Muscle of leg (tissue), 11 donors: ENCODE data around the gene TPCN1. TPM values are rescaled to one million over a fixed set of nuclear protein-coding genes. Genes with fewer than 3 reads are reported as not detected.

Experiments used
- DNase-seq: peaks from one replicate; pipeline ENCODE4 v3.0.0; 2013
- H3K27ac ChIP-seq: one replicate; pipeline ENCODE4 v1.5.1; 2013; ENCODE audit warnings: mild to moderate bottlenecking, low read length, control low read depth
- H3K27me3 ChIP-seq: one replicate; pipeline ENCODE4 v1.6.1; 2013; ENCODE audit warnings: low read length; ENCODE audit not compliant: control insufficient read depth, insufficient read depth
- H3K36me3 ChIP-seq: one replicate; pipeline ENCODE4 v1.6.1; 2013; ENCODE audit warnings: low read length; ENCODE audit not compliant: control insufficient read depth, insufficient read depth
- H3K4me1 ChIP-seq: one replicate; pipeline ENCODE4 v1.6.1; 2013; ENCODE audit warnings: low read length; ENCODE audit not compliant: control insufficient read depth, insufficient read depth
- H3K4me3 ChIP-seq: one replicate; pipeline ENCODE4 v1.5.1; 2013; ENCODE audit warnings: low read length, control low read depth
- H3K9me3 ChIP-seq: replicated peaks from 2 replicates; pipeline ENCODE4 v1.6.1; 2013; ENCODE audit warnings: low read depth, low read length; ENCODE audit not compliant: control insufficient read depth
- WGBS: methylation state at CpG from one replicate; pipeline ENCODE4 v1.1.5; 2013; ENCODE audit warnings: missing lambda C conversion rate; ENCODE audit not compliant: insufficient coverage; 5-methylcytosine and 5-hydroxymethylcytosine counted together
- polyA plus RNA-seq, 8 donors: library from polyadenylated mRNA; unstranded; fragments of 120-200 nt; gene quantifications; one replicate each; pipeline versions ENCODE4 v1.2.1 to v1.2.3, GENCODE V29; 2013; ENCODE audit warnings: inconsistent platforms in 1 of 8, low replicate concordance in 1 of 8; ENCODE audit not compliant: insufficient read length in 8 of 8, insufficient read depth in 1 of 8
- total RNA-seq: library from RNA; stranded (reverse); fragments of 120-200 nt; gene quantifications from one replicate; pipeline ENCODE4 v1.2.4, GENCODE V29; 2013

TPCN1 gene
- total and polyA plus RNA-seq, 9 donors = 17.1 to 46.1 (median 31.4) TPM

DNA sequence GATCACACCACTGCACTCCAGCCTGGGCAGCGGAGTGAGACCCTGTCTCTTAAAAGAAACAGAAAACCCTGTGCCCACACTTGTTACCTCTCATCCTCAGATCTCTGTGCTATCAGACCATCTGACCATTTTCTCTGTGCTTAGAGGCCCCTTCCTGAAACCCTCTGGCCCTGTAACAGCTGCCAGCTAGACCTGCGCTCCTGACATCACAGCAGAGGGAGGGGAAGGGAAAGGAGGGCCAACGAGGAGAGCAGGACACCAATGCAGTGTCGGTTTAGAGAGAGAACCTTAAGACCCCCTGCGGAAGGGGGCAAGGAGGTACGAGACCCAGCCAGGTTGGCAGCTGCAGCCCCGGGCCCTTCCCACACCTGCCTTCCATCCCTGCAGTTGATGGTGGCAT lies 71.3 kb downstream of the TPCN1 start:
- H3K36me3 ChIP-seq = peaks cover 82% of the 10 kb centered on the region
- no peaks in the 10 kb centered on the region for H3K4me1 ChIP-seq
- 90% methylated on average over 3 of the region's 7 CpGs for WGBS

DNA sequence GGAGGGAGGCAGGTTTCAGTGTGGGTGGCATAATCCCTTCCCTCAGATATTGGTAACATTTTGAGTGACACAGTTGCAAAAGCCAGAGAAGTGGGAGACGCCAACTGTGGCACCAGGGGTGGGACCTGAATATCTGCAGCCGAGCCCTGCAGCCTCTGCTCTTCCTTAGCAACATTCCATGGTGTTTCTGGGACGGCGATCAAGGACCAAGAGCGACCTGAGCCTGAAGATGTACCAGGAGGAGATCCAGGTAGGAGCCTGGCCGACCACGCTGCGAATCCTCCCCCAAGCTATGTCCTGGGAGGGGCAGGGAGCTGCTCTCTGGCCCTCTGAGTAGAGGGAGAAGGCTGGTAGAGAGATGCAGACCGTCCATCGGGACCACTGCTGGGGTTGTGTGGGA lies 71.8 kb downstream of the TPCN1 start:
- no peaks in the 10 kb centered on the region for H3K27me3 ChIP-seq
- WGBS = 92% methylated on average over 6 of the region's 10 CpGs
- H3K27ac ChIP-seq = no peak overlapping the region
- no peak for DNase-seq
- peaks cover 5% of the 10 kb centered on the region for H3K4me1 ChIP-seq
- H3K9me3 ChIP-seq = no peaks in the 10 kb centered on the region
- peaks cover 88% of the 10 kb centered on the region for H3K36me3 ChIP-seq
- H3K4me3 ChIP-seq = no peak overlapping the region

More for the DNA sequence above, 71.3 kb downstream of the TPCN1 start:
- DNase-seq = no peak
- H3K27me3 ChIP-seq = no peaks in the 10 kb centered on the region
- H3K9me3 ChIP-seq = no peaks in the 10 kb centered on the region
- H3K27ac ChIP-seq = no peak overlapping the region
- no peak overlapping the region for H3K4me3 ChIP-seq

DNA sequence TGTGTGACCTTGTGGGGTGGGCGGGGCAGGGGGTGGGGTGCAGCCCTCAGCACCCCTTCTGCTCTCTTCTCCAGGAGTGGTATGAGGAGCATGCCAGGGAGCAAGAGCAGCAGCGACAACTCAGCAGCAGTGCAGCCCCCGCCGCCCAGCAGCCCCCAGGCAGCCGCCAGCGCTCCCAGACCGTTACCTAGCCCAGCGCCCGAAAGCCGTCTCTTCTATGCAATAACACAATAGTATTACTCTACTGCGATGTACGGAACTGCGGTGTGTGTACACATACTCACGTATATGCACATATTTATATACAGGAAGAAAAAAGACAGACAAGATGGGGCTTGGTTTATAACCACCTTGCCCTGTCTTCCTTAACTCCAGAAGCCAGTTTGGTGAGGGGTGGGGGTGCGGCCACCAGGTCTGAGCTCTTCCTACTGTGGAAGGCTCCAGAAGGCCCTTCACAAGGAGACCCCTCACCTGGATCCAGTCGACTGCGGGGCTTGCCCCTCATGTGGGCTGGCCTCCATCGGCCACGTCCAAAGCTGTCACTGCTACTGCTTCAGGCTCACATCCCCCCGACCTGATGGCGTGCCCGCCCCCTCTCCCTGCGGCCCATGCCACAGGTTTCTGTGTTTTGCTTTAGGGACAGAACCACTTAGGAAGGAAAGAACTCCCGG lies 74.8 kb downstream of the TPCN1 start:
- Histone ChIP-seq H3K36me3 (peaks cover 77% of the 10 kb centered on the region), H3K9me3 (no peaks in the 10 kb centered on the region), H3K27ac (no peak overlapping the region), H3K27me3 (no peaks in the 10 kb centered on the region), H3K4me3 (no peak overlapping the region), H3K4me1 (peaks cover 25% of the 10 kb centered on the region)
- WGBS = 87% methylated on average over 18 of the region's 24 CpGs
- DNase-seq = no peak

DNA sequence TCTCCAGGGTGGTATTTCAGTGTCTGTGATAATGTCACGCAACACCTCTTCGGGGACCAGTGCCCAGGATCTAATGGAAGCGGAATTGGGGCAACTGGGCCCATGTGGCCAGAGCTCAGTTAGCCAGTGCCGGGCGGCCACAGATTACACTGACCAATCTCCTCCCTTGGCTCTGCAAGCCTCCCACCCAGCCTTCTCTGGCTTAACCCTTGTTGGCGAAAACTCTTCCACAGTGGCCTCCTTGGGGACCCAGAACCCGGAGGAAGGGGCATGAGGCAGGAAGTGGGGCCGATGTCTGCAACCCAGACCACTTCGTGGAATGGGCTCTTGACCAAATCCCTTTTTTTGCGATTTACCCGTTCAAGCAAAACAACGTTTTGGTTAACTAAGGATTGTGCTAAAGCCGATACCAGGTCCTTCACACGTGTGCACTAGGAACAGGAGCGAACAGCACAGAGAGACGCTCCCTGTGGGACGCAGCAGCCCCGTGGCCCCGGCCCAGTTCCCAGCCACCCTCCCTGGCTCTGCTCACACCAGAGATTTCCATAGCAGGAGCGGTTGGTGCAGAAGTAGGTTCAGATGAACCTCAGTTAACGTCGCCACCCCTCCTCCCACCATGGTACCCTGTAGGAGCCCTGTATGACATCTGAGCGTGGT lies 75.4 kb downstream of the TPCN1 start:
- no peaks in the 10 kb centered on the region for H3K27me3 ChIP-seq
- peaks cover 70% of the 10 kb centered on the region for H3K36me3 ChIP-seq
- 68% methylated on average over 14 of the region's 23 CpGs for WGBS
- H3K9me3 ChIP-seq = no peaks in the 10 kb centered on the region
- H3K4me1 ChIP-seq = peaks cover 25% of the 10 kb centered on the region
- no peak for DNase-seq
- no peak overlapping the region for H3K4me3 ChIP-seq
- no peak overlapping the region for H3K27ac ChIP-seq

DNA sequence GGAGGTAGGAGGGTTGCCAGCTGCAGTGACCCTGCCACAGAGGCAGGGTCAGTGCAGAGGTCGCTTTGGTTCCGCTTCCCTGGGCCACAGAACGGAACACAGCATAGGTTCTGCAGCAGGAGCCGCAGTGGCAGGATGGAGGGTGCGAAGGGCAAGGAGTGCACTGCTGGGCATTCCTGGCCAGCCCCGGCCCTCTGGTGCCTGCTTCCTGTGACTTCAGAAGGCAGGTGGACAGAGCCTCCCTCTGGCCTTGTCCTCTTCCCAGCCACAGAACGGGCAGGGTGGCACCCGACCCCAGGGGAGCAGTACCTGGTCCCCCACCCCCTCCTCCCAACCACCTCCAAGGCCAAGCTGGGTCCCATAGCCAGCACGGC lies 75.9 kb downstream of the TPCN1 start:
- H3K4me1 ChIP-seq = peaks cover 25% of the 10 kb centered on the region
- no peaks in the 10 kb centered on the region for H3K9me3 ChIP-seq
- no peak overlapping the region for H3K4me3 ChIP-seq
- H3K27ac ChIP-seq = no peak overlapping the region
- no peak for DNase-seq
- H3K27me3 ChIP-seq = no peaks in the 10 kb centered on the region
- peaks cover 67% of the 10 kb centered on the region for H3K36me3 ChIP-seq
- 93% methylated on average over 8 of the region's 9 CpGs for WGBS

DNA sequence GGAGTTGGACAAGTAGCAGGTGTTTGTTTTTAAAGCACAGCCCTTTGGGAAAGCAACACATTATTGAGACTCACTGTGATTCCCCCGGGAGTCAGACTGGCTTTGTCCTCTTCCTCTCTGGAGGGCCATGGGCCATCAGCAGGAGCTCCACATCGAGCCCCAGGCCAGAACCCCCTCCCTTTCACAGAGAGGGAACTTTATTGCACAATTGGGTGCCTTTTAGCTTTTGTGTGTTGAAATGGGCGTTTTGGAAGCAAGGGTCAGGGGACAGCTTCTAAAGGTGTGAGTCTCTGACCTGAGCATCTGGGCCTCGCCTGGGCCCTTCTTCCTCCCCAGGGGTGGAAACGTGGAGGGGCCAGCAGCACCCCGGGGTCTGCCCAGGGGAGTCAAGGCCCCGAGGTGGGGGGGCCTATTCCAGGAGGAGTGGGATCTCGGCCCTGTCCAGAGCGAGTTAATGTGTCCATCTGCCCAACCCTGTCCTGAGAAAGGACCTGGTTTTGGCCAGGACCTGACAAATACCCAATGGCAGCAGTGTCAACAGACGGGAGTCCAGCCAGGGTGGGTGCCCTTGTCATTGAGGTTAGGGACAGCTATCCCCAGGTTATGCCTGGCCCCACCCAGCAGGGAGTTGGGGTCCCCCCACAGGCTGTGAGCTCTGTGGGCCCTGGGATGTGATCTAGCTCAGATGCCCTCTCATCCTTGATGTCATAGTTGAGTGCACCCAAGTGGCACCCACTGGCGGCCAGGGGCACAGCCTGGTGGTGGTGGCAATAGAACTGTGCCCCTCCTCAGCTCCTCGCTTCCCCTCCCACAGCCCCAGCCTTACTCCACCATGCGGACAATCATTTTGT lies 76.6 kb downstream of the TPCN1 start:
- Histone ChIP-seq H3K36me3 (peaks cover 61% of the 10 kb centered on the region), H3K4me3 (no peak overlapping the region), H3K27ac (peak overlapping the region; percentile 83), H3K4me1 (peaks cover 25% of the 10 kb centered on the region), H3K9me3 (no peaks in the 10 kb centered on the region), H3K27me3 (no peaks in the 10 kb centered on the region)
- WGBS = 94% methylated on average over 7 of the region's 13 CpGs
- DNase-seq = no peak

DNA sequence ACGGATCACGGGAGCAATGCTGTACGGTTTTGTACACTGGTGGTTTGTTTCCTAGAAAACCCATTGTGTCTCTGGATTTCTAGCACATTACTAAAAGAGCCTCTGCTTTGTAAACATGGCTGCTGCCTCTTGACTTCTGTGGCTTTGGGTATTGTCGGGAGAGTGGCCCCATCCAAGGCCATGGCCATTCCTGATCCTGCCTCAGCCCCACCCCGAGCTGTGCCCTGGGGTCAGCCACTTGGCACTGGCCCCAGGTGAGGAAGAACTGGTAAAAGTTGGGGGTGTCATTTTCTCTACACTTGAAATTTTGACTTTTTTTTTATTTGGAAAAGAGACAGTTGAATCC lies 77.2 kb downstream of the TPCN1 start:
- Histone ChIP-seq H3K4me1 (peaks cover 25% of the 10 kb centered on the region), H3K36me3 (peaks cover 55% of the 10 kb centered on the region)

DNA sequence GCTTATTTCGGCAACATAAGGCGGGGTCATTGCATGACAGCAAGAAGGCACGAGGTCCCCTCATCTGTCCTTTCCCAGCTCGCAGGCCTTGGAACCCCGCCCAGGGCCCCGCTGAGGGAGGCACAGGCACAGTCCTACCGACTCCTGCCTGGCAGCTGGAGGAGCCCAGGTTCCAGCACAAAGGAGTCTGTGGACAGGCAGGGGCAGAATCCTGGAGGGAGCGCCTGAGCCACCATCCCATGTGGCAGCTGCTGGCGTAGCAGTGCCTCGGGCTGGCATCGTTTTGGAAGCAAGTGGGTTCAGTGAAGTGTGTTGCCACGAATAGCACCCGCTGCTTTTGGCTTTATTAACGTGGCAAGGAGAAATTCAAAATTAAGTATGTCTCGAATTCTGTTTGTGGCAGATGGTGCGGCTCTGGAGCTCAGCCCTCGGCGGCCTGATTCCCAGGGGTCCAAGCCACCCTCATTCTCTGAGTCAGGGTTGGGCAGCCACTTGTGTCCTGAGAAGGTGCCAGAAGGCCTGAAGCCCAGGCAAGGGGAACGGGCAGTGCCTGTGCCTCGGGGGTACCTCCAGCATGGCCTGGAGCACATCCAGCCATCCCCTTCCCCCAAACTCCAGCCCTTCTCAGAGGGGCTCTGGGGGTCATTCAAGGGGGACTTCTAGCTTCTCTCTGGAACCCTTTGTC lies 77.7 kb downstream of the TPCN1 start:
- WGBS = 60% methylated on average over 18 of the region's 20 CpGs
- H3K4me3 ChIP-seq = no peak overlapping the region
- peaks cover 25% of the 10 kb centered on the region for H3K4me1 ChIP-seq
- no peaks in the 10 kb centered on the region for H3K27me3 ChIP-seq
- peak; percentile 62 for DNase-seq
- H3K36me3 ChIP-seq = peaks cover 49% of the 10 kb centered on the region
- H3K27ac ChIP-seq = peak overlapping the region; percentile 83
- H3K9me3 ChIP-seq = no peaks in the 10 kb centered on the region

More for the DNA sequence above, 77.2 kb downstream of the TPCN1 start:
- Histone ChIP-seq H3K4me3 (no peak overlapping the region), H3K27ac (peak overlapping the region; percentile 83), H3K9me3 (no peaks in the 10 kb centered on the region), H3K27me3 (no peaks in the 10 kb centered on the region)
- no CpG with 5 or more reads among the region's 5 CpGs for WGBS
- no peak for DNase-seq

DNA sequence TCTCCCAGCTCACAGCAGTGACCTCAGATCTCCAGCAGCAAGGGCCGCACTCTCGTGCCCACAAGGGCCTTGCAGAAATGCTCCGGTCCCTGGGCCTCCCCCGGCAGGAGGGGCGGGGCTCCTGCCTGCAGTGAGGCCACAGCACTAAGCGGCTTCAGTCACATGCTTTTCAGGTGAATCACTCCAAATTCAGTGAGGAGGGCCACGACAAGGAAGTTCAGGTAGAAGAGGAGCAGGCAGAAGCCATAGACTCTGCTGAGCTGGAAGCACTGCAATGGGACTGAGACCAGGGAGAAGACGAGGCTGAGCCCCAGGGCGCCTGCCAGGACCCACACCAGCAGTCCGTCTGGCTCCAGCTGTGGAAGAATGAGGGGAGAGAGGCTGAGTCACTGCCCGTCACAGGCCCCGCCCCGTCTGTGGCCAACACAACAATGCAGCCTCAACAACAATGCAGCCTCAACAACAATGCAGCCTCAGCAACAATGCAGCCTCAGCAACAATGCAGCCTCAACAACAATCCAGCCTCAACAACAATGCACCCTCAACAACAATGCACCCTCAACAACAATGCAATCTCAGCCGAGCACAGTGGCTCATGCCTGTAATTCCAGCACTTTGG lies 78.5 kb downstream of the TPCN1 start:
- Histone ChIP-seq H3K4me3 (no peak overlapping the region), H3K4me1 (peaks cover 25% of the 10 kb centered on the region), H3K36me3 (peaks cover 46% of the 10 kb centered on the region), H3K27ac (peak overlapping the region; percentile 83), H3K27me3 (no peaks in the 10 kb centered on the region), H3K9me3 (no peaks in the 10 kb centered on the region)
- peak; percentile 25 for DNase-seq
- WGBS = 39% methylated on average over 8 of the region's 14 CpGs
